Effector memory CD8-positive, alpha-beta T cell (primary cell): ENCODE measurements around the gene CPNE9.
A peak's percentile ranks its signal among the peaks of the same experiment; 100 is the strongest.

ENCODE experiments used
- ATAC-seq: fragments of 150-1000 bp; cut with Tn5 transposase; replicated peaks from 2 replicates; pipeline ENCODE4 v1.10.0; 2021; ENCODE audit warnings: mild to moderate bottlenecking, moderate library complexity
- DNase-seq, 3 experiments: peaks; one replicate each; pipeline ENCODE4 v3.0.0; 2021
- H3K27ac Mint-ChIP-seq, 2 donors: one replicate each; pipeline ENCODE4 v1.8.0; 2022; ENCODE audit warnings: mild to moderate bottlenecking in 2 of 2, mixed read lengths in 2 of 2, moderate library complexity in 2 of 2
- H3K27me3 Mint-ChIP-seq, 2 donors: one replicate each; pipeline ENCODE4 v1.8.0; 2022; ENCODE audit warnings: mixed read lengths in 2 of 2
- H3K36me3 Mint-ChIP-seq: one replicate; pipeline ENCODE4 v1.8.0; 2022; ENCODE audit warnings: mild to moderate bottlenecking, moderate library complexity, mixed read lengths; ENCODE audit not compliant: insufficient read depth
- H3K4me1 Mint-ChIP-seq, 2 donors: one replicate each; pipeline ENCODE4 v1.8.0; 2022; ENCODE audit warnings: low read depth in 2 of 2, mixed read lengths in 2 of 2
- H3K4me3 Mint-ChIP-seq, 2 donors: one replicate each; pipeline ENCODE4 v1.8.0; 2022; ENCODE audit warnings: mild to moderate bottlenecking in 2 of 2, mixed read lengths in 2 of 2, moderate library complexity in 2 of 2
- H3K9me3 Mint-ChIP-seq, 2 donors: one replicate each; pipeline ENCODE4 v1.8.0; 2022; ENCODE audit warnings: mixed read lengths in 2 of 2

The CPNE9 gene

DNA sequence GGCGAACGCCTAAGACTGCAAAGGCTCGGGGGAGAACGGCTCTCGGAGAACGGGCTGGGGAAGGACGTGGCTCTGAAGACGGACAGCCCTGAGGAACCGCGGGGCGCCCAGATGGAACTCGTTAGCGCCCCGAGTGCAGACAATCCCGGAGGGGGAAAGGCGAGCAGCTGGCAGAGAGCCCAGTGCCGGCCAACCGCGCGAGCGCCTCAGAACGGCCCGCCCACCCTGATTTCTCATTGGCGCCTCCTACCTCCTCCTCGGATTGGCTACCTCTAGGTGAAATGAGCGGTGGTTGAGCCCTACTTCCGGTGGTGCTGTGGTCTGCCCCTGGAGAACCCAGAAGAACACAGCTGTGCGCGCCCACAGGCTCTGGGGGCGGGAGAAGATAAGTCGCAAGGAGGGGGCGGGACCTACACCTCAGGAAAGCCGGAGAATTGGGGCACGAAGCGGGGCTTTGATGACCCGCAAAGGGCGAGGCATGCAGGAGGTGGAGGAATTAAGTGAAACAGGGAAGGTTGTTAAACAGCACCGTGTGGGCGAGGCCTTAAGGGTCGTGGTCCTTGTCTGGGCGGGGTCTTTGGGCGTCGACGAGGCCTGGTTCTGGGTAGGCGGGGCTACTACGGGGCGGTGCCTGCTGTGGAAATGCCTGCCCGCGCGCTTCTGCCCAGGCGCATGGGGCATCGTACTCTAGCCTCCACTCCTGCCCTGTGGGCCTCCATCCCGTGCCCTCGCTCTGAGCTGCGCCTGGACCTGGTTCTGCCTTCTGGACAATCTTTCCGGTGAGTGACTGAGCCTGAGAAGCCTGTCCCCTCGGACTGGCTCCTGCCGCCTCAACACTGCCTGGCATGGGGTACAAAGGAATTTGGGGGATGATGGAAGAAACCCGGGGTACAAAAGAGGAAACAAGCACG, 46.3 kb downstream of the CPNE9 start, which contains the start of gene OGG1:
Gene OGG1, plus strand, starts transcription at position 308 of the 911 bp plus-strand sequence. Its CDS starts 335 bp downstream, at position 643.
- Mint-ChIP-seq H3K4me3 (peak within 1 kb of the TSS; percentile 78 to 89), H3K27me3 (no peaks in the 10 kb centered on the region), H3K36me3 (peaks cover 50% of the 10 kb centered on the region), H3K4me1 (peaks cover 31 to 39% of the 10 kb centered on the region in 2 donors), H3K9me3 (no peaks in the 10 kb centered on the region), H3K27ac (peak within 1 kb of the TSS; percentile 70 to 82)
- DNase-seq, result peak; percentile 92 to 93 (median 92)
- peak; percentile 96 for ATAC-seq

DNA sequence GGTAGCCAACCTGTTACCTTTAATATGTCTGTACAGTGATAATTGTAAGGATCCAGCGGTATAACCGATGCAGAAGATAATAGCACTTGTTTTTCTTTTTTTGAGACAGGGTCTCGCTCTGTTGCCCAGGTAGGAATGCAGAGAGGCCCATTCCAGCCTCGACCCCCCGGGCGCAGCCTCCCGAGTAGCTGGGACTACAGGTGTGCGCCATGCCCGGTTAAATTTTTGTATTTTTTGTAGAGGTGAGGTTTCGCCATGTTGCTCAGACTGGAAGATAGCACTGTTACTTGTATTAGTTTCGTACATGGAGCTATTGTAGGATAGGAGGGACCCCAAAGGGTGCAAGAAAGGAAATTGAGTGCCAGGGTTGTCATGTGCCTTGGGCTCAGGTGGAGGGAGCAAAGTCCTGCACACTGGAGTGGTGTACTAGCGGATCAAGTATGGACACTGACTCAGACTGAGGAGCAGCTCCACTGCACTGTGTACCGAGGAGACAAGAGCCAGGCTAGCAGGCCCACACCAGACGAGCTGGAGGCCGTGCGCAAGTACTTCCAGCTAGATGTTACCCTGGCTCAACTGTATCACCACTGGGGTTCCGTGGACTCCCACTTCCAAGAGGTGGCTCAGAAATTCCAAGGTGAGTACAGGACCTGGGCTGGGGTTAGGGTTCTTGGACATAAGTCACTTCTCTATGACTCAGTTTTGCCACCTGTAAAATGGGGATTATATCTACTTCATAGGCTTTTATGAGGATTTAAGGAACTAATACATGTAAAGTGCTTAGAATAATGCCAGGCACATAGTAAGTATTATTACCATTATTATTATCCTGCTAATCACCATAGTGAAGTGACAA, 47.2 kb downstream of the CPNE9 start:
- H3K4me1 Mint-ChIP-seq, result peaks cover 32 to 39% of the 10 kb centered on the region in 2 donors
- DNase-seq, result no peak
- H3K9me3 Mint-ChIP-seq, result no peaks in the 10 kb centered on the region
- peak overlapping the region; percentile 78 to 89 for H3K4me3 Mint-ChIP-seq
- H3K27me3 Mint-ChIP-seq, result no peaks in the 10 kb centered on the region
- H3K27ac Mint-ChIP-seq, result peak overlapping the region; percentile 70 to 82
- no peak for ATAC-seq
- H3K36me3 Mint-ChIP-seq, result peaks cover 47% of the 10 kb centered on the region

DNA sequence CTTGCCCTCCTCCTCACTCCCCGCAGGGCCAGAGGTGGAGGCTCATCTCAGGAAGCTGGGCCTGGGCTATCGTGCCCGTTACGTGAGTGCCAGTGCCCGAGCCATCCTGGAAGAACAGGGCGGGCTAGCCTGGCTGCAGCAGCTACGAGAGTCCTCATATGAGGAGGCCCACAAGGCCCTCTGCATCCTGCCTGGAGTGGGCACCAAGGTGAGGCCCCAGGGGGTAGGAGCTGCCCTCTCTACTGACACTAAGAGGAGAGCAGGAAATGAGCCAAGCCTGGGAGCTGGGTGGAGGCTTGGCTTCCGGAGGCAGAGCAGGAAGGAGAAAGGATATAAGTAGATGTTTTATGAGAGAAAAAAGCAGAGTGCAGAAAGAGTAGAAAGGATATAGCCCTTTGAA, 51.0 kb downstream of the CPNE9 start:
- Mint-ChIP-seq H3K27me3 (no peaks in the 10 kb centered on the region), H3K36me3 (peaks cover 39% of the 10 kb centered on the region)

DNA sequence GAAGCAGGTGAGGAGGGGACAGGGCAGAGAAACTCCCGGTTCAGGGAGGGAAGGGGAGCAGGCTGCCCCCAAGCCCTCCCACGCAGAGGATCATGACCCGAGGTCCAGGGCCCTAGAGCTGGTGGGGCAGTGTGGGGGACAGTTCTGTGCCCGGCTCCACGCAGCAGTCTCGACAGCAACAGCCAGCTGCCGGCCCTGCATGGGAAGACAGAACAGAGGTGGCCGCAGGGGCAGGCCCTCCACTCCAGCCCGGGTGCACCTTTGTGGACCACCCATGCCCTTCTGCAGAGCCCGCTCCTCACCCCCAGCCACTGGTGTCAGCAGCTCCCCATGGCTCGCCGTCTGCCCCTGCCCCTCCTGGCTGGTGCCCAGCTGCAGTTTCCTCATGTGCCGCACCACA, 53.8 kb downstream of the CPNE9 start:
- ATAC-seq, result no peak
- H3K27ac Mint-ChIP-seq, result no peak overlapping the region
- no peaks in the 10 kb centered on the region for H3K27me3 Mint-ChIP-seq
- peaks cover 31% of the 10 kb centered on the region for H3K36me3 Mint-ChIP-seq
- H3K4me3 Mint-ChIP-seq, result no peak overlapping the region
- peaks cover 5 to 9% of the 10 kb centered on the region in 2 donors for H3K4me1 Mint-ChIP-seq
- no peaks in the 10 kb centered on the region for H3K9me3 Mint-ChIP-seq
- no peak for DNase-seq

More for the DNA sequence above, 51.0 kb downstream of the CPNE9 start:
- no peak overlapping the region for H3K4me3 Mint-ChIP-seq
- peaks cover 26 to 32% of the 10 kb centered on the region in 2 donors for H3K4me1 Mint-ChIP-seq
- no peaks in the 10 kb centered on the region for H3K9me3 Mint-ChIP-seq
- H3K27ac Mint-ChIP-seq, result peak overlapping the region in 1 of 2 donors; percentile 22
- ATAC-seq, result no peak
- no peak for DNase-seq

DNA sequence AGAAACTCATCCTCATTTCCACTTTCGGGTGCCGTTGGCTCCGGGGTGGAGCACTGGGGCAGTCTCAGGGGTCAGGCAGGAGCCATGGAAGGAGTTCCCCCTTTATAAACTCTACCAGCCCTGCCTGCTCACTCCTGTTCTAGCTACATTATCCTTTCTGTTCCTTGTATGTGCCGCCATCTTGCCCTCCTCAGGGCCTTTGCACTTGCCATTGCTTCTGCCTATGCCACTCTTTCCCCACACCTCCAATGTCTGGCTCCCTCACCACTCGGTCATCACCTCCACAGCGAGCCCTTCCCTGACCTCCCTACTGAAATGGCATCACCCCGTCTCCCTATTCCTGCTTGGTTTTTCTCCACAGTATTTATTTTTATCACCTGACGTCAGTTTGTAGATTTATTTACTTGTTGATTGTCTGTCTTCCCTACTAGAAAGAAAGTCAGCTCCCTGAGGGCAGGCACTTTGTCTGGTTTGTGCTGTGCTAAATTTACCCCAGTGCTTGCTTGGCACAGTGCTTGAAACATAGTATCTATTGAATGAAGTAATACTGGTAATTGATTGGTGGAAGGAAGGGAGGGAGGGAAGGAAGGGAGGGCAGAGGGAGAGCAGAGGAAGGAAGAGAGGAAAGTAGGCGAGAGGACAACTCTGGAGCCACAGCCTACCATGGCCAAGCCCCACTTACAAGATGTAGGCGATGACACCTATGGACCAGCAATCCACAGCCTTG, 57.3 kb downstream of the CPNE9 start:
- Mint-ChIP-seq H3K4me1 (no peaks in the 10 kb centered on the region), H3K27ac (peak overlapping the region in 1 of 2 donors; percentile 52), H3K27me3 (no peaks in the 10 kb centered on the region), H3K4me3 (no peak overlapping the region), H3K36me3 (peaks cover 8% of the 10 kb centered on the region), H3K9me3 (no peaks in the 10 kb centered on the region)
- no peak for ATAC-seq
- no peak for DNase-seq

DNA sequence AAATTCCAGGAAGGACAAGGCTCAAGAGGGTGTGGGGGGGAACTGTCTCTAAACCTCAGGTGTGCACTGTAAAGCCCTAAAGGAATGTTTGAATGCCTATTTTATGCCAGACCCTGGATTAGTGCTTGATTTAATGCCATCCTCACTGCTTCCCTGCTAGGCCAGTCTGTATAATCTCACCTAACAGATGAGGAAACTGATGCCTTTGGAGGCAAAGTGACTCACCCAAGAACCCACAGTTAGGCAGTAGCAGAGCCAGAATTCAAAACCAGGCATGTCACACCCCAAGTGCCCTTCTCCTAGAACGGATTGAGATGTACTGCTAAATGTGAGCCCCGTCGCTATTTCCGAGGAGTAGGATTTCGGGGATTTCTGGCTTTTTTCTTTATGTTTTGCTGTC, 58.3 kb downstream of the CPNE9 start:
- Mint-ChIP-seq H3K27ac (no peak overlapping the region), H3K9me3 (no peaks in the 10 kb centered on the region), H3K36me3 (peaks cover 4% of the 10 kb centered on the region), H3K4me3 (no peak overlapping the region), H3K27me3 (no peaks in the 10 kb centered on the region), H3K4me1 (peaks cover 2 to 3% of the 10 kb centered on the region in 2 donors)
- ATAC-seq (no peak), DNase-seq (no peak)

DNA sequence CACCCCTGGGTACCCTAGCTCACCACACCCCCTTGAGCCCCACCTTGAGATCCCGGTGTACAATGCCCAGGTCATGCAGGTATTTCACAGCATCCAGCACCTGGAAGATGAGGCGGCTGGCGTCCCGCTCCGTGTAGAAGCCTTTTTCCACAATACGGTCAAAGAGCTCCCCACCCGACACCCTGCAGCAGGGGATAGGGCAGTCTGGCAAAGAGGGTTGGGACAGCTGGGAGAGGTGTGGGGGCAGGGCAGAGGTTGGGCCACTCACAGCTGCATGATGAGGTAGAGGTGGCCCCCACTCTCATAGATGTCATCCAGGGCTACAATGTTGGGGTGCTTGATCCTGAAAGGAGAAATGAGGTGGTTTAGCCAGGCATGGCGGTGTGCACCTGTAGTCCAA, 59.2 kb downstream of the CPNE9 start:
- no peak overlapping the region for H3K4me3 Mint-ChIP-seq
- no peaks in the 10 kb centered on the region for H3K27me3 Mint-ChIP-seq
- no peaks in the 10 kb centered on the region for H3K9me3 Mint-ChIP-seq
- H3K36me3 Mint-ChIP-seq, result peaks cover 4% of the 10 kb centered on the region
- H3K4me1 Mint-ChIP-seq, result peaks cover 6 to 8% of the 10 kb centered on the region in 2 donors
- DNase-seq, result no peak
- H3K27ac Mint-ChIP-seq, result no peak overlapping the region
- no peak for ATAC-seq

DNA sequence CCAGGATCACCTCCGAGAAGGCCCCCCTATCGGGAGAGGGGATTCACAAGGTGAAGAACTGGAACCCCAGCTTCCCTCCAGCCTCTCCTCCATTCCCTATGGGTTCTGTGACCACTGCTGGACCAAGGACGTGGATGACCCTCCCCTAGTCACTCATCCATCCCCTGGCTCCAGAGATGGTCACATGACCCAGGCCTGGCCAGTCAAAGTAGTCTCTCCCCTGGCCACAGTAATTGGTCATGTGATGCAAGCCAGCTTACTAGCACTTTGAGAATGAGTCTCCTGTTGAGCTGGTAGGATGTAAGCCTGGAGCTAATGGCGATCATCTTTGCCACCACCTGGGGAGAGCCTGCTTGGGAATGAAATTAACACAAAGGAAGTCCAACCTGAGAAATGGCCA, 62.2 kb downstream of the CPNE9 start:
- peak overlapping the region in 1 of 2 donors; percentile 70 for H3K27ac Mint-ChIP-seq
- no peaks in the 10 kb centered on the region for H3K9me3 Mint-ChIP-seq
- no peak for DNase-seq
- no peak overlapping the region for H3K4me3 Mint-ChIP-seq
- peaks cover 3% of the 10 kb centered on the region for H3K36me3 Mint-ChIP-seq
- ATAC-seq, result no peak
- H3K4me1 Mint-ChIP-seq, result peaks cover 21 to 23% of the 10 kb centered on the region in 2 donors
- H3K27me3 Mint-ChIP-seq, result no peaks in the 10 kb centered on the region

DNA sequence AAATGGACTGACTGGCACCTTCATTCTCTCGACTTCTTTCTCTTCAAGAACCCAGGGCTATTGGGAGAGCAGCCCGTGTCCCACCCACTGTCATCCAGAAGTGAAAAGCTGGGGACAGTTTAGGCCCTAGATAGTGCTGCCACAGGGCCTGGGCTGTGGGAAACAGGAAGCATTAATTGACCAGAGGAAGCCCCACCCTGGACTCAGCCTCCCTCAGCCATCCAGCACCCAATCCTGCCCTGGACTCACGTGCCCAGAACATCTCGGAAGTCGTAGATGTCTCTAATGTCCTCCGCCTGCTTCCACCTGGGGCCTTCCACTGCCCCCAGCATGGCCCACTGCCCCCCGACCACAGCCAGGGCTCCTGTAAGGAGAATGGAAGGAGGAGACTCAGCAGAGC, 63.8 kb downstream of the CPNE9 start:
- H3K36me3 Mint-ChIP-seq, result peaks cover 3% of the 10 kb centered on the region
- H3K4me1 Mint-ChIP-seq, result peaks cover 21 to 23% of the 10 kb centered on the region in 2 donors
- H3K4me3 Mint-ChIP-seq, result peak overlapping the region; percentile 4

DNA sequence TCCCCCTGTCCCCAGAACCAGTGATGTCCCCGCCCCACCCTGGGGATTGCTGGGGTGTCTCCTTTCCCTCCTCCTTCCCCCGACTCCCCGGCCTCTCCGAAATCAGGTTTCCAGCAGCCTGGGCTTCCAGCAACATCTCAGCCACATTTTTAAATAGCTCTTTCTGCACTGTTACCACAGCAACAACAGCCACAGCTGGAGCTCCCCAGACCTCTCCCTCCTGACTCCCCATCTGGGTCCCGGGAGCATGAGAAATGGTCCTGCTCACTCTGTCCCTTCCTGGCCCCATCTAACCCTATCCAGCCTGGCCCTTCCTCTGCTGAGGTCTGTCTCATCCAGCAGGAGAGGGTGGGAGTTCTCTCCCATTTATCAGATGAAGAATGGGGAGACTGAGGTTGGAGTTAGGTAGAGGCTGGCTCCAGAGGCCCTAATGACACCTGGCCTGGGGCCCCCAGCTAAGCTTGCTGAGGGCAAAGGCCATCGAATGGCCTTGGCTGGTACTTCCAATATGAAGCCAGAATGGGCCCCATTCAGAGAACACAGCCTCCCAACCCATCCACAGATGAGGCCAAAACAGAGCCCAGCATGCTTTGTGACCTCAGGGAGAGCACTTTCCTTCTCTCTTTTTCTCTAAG, 64.6 kb downstream of the CPNE9 start:
- Mint-ChIP-seq H3K4me3 (peak overlapping the region; percentile 4 to 44), H3K4me1 (peaks cover 21 to 23% of the 10 kb centered on the region in 2 donors), H3K27ac (peak overlapping the region; percentile 70 to 75), H3K9me3 (no peaks in the 10 kb centered on the region), H3K36me3 (peaks cover 3% of the 10 kb centered on the region), H3K27me3 (no peaks in the 10 kb centered on the region)
- ATAC-seq (no peak), DNase-seq (no peak)

More for the DNA sequence above, 63.8 kb downstream of the CPNE9 start:
- H3K27me3 Mint-ChIP-seq, result no peaks in the 10 kb centered on the region
- no peaks in the 10 kb centered on the region for H3K9me3 Mint-ChIP-seq
- H3K27ac Mint-ChIP-seq, result peak overlapping the region; percentile 70 to 75
- ATAC-seq (no peak), DNase-seq (no peak)

DNA sequence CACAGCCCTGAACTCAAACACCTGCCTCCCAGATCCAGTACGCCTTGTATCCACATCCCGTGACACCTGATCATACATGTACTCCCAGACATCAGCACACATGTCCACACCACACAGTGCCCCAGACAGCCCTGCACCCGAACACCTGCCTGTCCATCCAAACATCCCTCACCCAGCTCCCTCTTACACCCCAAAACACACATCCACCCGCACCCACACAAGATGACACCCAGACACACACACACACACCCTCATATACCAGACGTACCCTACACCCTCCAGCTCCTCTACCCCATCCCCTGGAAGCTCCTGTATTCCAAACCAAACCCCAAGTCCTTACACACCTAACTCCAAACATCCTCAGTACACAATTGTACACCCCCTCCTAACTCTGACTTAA, 65.4 kb downstream of the CPNE9 start:
- Mint-ChIP-seq H3K4me1 (peaks cover 21 to 23% of the 10 kb centered on the region in 2 donors), H3K27ac (peak overlapping the region; percentile 2 to 75), H3K4me3 (peak overlapping the region; percentile 44 to 47), H3K36me3 (peaks cover 3% of the 10 kb centered on the region), H3K27me3 (no peaks in the 10 kb centered on the region), H3K9me3 (no peaks in the 10 kb centered on the region)
- DNase-seq (no peak), ATAC-seq (no peak)

DNA sequence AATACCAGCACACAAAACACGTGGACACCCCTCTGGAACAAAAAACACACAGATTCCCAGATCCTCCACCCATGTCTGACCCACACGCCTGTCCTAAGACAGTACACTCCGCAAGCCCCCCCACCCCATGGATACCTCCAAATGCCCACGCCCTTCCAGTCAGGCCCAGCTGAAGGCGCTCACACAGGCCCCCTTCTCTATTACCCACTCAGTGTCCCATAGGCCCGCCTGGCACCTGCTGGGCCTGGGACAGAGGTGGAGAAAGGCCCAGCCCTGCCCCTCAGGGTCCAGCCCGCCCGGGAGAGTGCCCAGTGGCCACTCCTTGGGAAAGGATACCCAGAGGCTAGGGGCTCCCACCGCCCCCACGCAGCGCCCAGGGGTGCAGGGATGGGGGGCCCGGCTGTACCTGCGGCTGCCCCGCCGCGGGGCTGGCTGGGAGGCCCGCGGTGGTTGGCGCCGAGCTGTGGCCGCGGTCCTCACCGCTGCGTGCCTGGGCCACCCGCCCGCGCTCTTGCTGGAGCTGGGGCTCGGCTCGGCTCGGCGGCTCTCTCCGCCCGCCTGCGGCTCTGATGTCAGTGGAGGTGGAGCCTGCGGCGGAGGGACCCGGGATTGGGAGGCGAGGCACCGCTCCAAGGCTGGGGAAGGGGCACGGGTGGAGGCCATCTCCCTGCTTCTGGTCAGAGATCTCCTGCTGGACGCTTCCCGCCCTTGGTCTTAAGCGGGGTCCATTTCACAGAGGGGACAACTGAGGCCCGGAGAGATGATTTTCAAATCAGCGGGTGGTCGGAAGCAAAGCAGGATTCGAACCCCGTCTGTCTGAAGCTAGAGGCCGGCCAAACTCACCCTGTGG, 66.0 kb downstream of the CPNE9 start, which contains the start of gene CAMK1:
Gene CAMK1, minus strand, starts transcription at position 522 of the 850 bp plus-strand sequence. CDS start 2,198 bp downstream, outside the sequence.
- Mint-ChIP-seq H3K4me3 (peak within 1 kb of the TSS; percentile 44 to 47), H3K27ac (peak within 1 kb of the TSS; percentile 2 to 75), H3K27me3 (no peaks in the 10 kb centered on the region), H3K36me3 (peaks cover 3% of the 10 kb centered on the region), H3K4me1 (peaks cover 21 to 23% of the 10 kb centered on the region in 2 donors), H3K9me3 (no peaks in the 10 kb centered on the region)
- peak; percentile 97 for ATAC-seq
- peak; percentile 28 to 47 (median 37) for DNase-seq
